Ascending aorta (tissue), 2 donors: ENCODE measurements around the gene RNF213. TPM values are rescaled to one million over a fixed set of nuclear protein-coding genes. Genes with fewer than 3 reads are reported as not detected.

Source experiments
- DNase-seq, 2 donors: peaks; one replicate each; pipeline ENCODE4 v3.0.0-alpha.2; 2019; ENCODE audit warnings: low spot score in 2 of 2
- H3K27ac ChIP-seq, 2 donors: fragments of 200-600 bp; sonication (generic); one replicate each; pipeline ENCODE4 v1.5.1; 2016 to 2017; ENCODE audit warnings: mild to moderate bottlenecking in 1 of 2
- H3K27me3 ChIP-seq: fragments of 200-600 bp; sonication (generic); one replicate; pipeline ENCODE4 v1.5.1; 2017
- H3K36me3 ChIP-seq, 2 donors: fragments of 200-600 bp; sonication (generic); one replicate each; pipeline ENCODE4 v1.5.1; 2016
- H3K4me1 ChIP-seq, 2 donors: fragments of 200-600 bp; sonication (generic); one replicate each; pipeline ENCODE4 v1.5.1; 2016 to 2017; ENCODE audit warnings: mild to moderate bottlenecking in 1 of 2
- H3K4me3 ChIP-seq, 2 donors: fragments of 200-600 bp; sonication (generic); one replicate each; pipeline ENCODE4 v1.5.1; 2016 to 2017; ENCODE audit warnings: mild to moderate bottlenecking in 1 of 2
- H3K9me3 ChIP-seq, 2 donors: fragments of 200-600 bp; sonication (generic); one replicate each; pipeline ENCODE4 v1.5.1; 2016
- CTCF ChIP-seq, 3 experiments: fragments of 200-600 bp in 2 of 3; fragments of 450-650 bp in 1 of 3; sonication (generic) in 2 of 3; IDR thresholded peaks; one replicate each; pipeline ENCODE4 v1.5.1; 2016 to 2019; ENCODE audit warnings: antibody characterized with exemption in 3 of 3, mild to moderate bottlenecking in 1 of 3, moderate library complexity in 1 of 3
- intact Hi-C: fragments of 100-400 bp; cut with DNase I; formaldehyde crosslinking; loops from one replicate; pipeline ENCODE4 v1.15.1; 2023
- total RNA-seq: library from RNA; depleted of rRNA; stranded (reverse); fragments of >200 nt; gene quantifications from one replicate; pipeline ENCODE4 v1.1.0, GENCODE V29; 2016

The RNF213 gene
- total RNA-seq, 1 donor from 2014 or later: 155 TPM

DNA sequence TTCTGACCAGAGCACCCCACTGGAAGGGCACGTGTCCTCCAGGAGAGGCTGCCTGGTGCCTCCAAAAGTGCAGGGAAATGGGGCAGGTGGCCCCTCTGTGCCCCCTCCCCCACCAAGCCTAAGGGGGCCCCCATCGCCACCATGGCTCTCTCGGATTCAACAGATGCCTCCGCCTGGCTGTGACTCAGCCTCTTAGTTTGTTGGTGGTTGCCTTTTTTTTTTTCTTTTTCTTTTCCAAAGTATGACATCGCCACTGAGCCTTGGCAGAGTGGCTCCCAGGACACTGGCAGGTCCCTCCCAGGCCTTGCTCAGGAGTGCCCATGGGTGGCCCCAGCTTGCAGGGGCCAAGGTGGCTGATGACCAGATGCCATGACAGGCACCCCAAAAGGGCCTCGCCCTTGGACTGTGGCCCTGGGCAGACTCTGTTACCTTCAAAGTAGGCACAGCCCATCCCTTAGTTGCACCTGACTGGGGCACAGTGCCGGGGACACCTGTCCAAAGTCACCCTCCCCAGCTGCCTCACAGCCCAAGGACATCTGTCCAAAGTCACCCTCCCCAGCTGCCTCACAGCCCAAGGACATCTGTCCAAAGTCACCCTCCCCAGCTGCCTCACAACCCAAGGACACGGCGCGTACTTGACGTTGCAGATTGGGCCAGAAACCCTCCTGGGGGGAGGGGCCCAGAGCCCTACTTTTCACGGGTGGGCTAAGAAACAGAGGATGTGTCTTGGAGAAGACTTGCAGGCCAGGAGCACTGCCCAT, 186.2 kb downstream of the RNF213 start:
- intact Hi-C loops: no loop called here
- no peaks in the 10 kb centered on the region for H3K9me3 ChIP-seq
- no peak for TF ChIP-seq CTCF (IDR thresholded peaks at IDR 0.05)

DNA sequence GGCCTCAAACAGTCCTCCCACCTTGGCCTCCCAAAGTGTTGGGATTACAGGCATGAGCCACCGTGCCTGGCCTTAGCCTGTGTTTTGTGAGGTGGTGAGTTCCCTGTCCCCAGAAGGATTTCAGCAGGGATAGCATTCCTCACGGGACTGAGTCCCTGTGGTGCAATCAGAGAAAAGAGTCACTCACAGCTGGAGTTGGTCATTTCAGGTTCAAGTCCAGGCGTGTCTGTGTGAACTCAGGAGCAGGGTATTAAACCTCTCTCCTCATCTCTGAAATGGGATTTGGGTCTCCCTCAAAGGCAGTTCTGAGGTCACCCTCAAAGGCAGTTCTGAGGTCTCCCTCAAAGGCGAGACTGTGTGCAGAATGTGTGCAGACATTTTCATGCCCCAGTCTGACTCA, 187.1 kb downstream of the RNF213 start:
- TF ChIP-seq CTCF (IDR thresholded peaks at IDR 0.05): no peak
- H3K4me1 ChIP-seq: peaks cover 0 to 16% of the 10 kb centered on the region in 2 donors
- no peak overlapping the region for H3K4me3 ChIP-seq
- intact Hi-C loops: no loop called here
- no peak for DNase-seq
- no peaks in the 10 kb centered on the region for H3K36me3 ChIP-seq
- H3K9me3 ChIP-seq: no peaks in the 10 kb centered on the region
- H3K27me3 ChIP-seq: no peaks in the 10 kb centered on the region
- no peak overlapping the region for H3K27ac ChIP-seq

More for the DNA sequence above, 186.2 kb downstream of the RNF213 start:
- H3K27ac ChIP-seq: no peak overlapping the region
- no peaks in the 10 kb centered on the region for H3K27me3 ChIP-seq
- no peaks in the 10 kb centered on the region for H3K36me3 ChIP-seq
- H3K4me1 ChIP-seq: peaks cover 0 to 16% of the 10 kb centered on the region in 2 donors
- no peak overlapping the region for H3K4me3 ChIP-seq
- no peak for DNase-seq

Other genes with a start within 250 kb of the RNF213 start
- gene TBC1D16, start 225.0 kb upstream of the RNF213 start, total RNA-seq: 55.6 TPM
- gene CCDC40, start 224.2 kb upstream of the RNF213 start, total RNA-seq: 5.4 TPM
- 91.6 TPM for gene GAA, start 159.3 kb upstream of the RNF213 start, total RNA-seq
- gene EIF4A3, start 113.7 kb upstream of the RNF213 start, total RNA-seq: 78.9 TPM
- gene CARD14, start 90.8 kb upstream of the RNF213 start, total RNA-seq: 1.1 TPM
- gene SGSH, start 40.5 kb upstream of the RNF213 start, total RNA-seq: 50.9 TPM
- gene SLC26A11, start 40.4 kb upstream of the RNF213 start, total RNA-seq: 25.8 TPM
- gene ENDOV, start 154.3 kb downstream of the RNF213 start, total RNA-seq: 18.0 TPM
- not detected for gene NPTX1, start 215.8 kb downstream of the RNF213 start, total RNA-seq